ENCODE measurements around the gene B3GAT3.

- TF ChIP-seq POLR2A (IDR thresholded peaks at IDR 0.05; ENCODE audit: borderline replicate concordance, extremely low read depth, insufficient read depth, insufficient read length), result no peak
- TF ChIP-seq, protein P1, sequence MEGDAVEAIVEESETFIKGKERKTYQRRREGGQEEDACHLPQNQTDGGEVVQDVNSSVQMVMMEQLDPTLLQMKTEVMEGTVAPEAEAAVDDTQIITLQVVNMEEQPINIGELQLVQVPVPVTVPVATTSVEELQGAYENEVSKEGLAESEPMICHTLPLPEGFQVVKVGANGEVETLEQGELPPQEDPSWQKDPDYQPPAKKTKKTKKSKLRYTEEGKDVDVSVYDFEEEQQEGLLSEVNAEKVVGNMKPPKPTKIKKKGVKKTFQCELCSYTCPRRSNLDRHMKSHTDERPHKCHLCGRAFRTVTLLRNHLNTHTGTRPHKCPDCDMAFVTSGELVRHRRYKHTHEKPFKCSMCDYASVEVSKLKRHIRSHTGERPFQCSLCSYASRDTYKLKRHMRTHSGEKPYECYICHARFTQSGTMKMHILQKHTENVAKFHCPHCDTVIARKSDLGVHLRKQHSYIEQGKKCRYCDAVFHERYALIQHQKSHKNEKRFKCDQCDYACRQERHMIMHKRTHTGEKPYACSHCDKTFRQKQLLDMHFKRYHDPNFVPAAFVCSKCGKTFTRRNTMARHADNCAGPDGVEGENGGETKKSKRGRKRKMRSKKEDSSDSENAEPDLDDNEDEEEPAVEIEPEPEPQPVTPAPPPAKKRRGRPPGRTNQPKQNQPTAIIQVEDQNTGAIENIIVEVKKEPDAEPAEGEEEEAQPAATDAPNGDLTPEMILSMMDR (IDR thresholded peaks at IDR 0.05 in 2 of 3, conservative IDR thresholded peaks at IDR 0.05 in 1 of 3; ENCODE audit: borderline replicate concordance in 1 of 3, insufficient read depth in 1 of 3, low read depth in 2 of 3, low read length in 2 of 3), result no peak
- TF ChIP-seq EZH2 (IDR thresholded peaks at IDR 0.05), result no peak
- no peak for TF ChIP-seq SIN3A (IDR thresholded peaks at IDR 0.05; ENCODE audit: low read depth)
- TF ChIP-seq RAD21 (IDR thresholded peaks at IDR 0.05; ENCODE audit: low read depth), result no peak
- TF ChIP-seq ZNF274 (IDR thresholded peaks at IDR 0.05; ENCODE audit: low read depth, low read length), result no peak
These were observed 797 bp upstream of the B3GAT3 start for GRCh38 chr11:62622476-62623089.
